ENCODE results near the gene RHO.

Gene RHO

DNA sequence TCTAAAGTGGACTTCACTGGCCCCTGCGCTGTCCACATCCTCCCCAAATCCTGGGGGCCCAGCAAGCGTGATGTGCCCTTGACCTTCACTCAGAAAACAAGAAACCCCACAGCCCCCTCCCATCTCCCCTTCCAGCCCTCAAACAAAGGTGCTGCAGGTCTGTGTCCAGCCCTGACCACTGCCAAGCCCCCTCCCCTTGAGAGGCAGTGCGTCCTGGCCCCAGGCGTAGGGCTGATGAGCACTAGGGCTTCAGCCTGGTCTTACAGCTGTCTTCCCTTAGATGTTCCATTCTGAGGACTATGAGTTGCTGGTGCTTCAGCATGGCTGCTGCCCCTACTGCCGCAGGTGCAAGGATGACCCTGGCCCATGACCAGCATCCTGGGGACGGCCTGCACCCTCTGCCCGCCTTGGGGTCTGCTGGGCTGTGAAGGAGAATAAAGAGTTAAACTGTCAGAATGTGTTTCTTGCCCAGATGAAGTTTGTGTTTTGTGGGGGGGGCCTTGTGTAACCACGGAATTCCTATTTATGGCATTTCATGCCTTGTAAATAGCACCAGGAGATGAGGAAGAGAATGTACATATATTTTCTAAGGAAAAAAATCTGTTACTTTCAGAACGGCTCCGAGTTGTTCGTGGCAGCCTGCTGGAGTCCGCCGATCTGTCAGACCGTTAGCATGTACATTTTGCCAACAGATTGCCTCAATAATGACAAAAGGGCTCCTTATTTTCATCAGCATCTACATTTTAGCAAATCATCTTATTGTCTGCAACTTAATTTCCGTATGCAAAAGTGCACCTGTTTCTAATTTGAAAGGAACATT lies 8.3 kb upstream of the RHO start:
- DNase-seq (ENCODE audit: low read depth in 2 of 2), result no peak

DNA sequence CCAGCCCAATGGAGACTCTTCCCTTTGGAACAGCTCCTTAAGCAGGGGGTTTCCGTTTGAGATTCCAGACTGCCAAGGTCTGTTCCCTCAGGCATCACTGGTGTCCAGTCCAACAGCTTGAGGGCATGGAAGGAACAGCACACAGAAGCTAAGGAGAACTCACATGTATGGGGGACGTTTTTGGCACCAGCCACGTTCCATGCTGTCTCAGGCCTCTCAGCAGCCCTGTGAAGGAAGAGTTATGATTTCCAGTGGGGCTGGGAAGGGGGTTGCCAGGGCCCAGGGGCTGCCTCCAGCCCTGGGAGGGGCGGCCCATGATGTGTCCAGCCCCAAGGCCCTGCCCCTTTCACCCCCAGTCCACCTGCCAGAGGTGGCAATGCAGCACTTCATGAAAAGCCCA lies 7.5 kb upstream of the RHO start:
- no peak for DNase-seq (ENCODE audit: low read depth in 2 of 2)

DNA sequence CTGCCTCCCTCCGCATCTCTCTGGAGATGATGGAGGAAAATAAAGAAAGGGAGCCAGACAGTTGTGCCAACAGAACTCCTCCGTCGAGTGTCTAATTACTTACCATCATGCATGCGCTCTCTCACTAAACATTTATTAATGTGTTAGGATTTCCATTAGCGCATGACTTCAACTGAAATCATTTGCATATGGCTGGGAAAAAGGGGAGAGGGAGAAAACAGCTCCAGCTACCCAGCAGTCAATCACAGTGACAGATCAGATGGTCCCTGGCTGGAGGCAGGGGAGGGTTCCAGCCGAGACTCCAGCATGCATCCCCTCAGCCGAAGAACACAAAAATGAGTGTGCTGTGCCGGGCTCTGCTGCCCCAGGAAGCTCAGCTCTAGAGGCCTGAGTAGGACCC lies 6.8 kb upstream of the RHO start:
- DNase-seq (ENCODE audit: low read depth in 2 of 2), result no peak

DNA sequence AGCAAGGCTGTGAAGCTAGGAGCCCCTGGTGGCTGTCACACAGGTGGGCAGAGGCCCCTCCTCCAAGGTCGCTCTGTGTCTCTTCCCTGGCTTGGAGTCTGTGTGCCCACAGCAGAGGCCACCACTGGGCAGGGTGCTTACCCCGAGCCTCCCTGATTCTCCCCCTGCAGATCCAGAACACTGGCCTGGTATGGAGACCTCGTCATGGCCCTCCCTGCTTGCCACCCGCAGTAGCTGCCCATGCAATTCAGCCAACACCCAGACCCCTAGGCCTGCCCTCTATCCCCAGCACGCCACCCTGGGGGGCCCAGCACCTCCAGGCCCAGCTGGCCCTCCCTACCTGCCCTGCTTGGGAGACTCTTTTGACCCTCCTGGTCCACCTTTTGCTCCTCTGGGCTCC lies 5.5 kb upstream of the RHO start:
- no peak for DNase-seq (ENCODE audit: low read depth in 2 of 2)

DNA sequence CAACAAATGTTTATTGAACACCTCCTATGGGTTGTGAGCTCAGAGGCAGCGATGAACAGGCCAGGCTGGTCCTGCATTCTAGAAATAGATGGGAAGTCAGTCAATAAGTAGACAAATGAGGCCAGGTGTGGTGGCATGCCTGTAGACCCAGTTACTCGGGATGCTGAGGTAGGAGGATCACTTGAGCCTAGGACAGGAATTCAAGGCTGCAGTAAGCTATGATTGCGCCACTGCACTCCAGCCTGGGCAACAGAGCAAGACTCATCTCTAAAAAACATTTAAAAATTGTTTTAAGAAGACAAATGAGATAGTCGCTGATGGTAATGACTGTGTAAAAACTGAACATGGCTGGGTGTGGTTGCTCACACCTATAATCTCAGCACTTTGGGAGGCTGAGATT lies 4.4 kb upstream of the RHO start:
- no peak for DNase-seq (ENCODE audit: low read depth in 2 of 2)

DNA sequence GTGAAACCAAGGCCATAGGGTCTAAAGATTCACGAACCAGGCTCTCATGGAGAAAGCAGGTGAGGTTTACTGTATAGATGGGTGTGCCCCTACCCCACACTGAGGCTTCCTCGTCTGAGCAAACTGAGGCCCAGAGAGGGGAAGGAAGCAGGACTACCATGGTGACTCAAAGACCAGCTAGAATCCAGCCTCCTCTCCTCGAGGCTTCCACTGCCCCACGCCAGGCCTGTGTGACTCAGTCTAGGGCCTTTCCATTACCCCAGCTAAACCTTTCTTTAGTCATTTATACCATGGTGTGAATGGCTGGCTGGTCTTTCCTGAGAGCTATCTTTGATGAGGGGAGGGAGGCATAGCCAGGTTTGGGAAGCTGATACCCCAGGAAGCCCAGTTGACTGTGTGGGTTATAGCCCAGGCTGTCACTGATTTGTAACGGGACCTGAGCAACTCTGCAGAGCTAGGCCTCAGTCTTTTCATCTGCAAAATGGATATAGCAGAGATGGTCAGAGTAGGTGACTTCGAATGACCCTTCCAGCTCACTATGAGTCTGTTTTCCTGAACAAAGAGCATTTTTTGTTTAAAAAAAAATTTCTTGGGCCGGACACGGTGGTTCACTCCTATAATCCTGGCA lies 3.0 kb upstream of the RHO start:
- DNase-seq (ENCODE audit: low read depth in 2 of 2), result no peak

DNA sequence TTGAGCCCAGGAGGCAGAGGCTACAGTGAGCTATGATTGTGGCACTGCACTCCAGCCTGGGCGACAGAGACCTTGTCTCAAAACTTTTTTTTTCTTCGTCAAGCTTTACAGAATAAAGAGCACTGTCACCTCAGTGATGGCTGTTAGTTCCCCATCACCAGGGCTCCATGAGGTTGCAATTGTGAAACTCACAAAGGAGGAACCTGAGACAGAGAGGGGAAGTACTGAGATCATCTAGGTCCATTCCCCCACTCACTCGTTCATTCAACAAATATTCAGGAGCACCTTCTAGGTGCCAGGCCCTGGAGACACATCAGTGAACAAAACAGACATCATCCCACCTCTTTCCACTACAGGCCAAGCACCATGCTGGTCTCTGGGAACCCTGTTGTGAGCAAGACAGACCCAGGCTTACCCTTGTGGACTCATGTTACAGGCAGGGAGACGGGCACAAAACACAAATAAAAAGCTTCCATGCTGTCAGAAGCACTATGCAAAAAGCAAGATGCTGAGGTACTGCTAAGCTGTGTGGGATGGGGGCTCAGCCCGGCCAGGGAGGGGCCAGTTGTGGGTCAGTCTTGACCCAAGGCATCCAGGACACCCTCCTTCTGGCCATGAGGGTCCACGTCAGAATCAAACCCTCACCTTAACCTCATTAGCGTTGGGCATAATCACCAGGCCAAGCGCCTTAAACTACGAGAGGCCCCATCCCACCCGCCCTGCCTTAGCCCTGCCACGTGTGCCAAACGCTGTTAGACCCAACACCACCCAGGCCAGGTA lies 2.1 kb upstream of the RHO start:
- no peak for DNase-seq (ENCODE audit: low read depth in 2 of 2)

DNA sequence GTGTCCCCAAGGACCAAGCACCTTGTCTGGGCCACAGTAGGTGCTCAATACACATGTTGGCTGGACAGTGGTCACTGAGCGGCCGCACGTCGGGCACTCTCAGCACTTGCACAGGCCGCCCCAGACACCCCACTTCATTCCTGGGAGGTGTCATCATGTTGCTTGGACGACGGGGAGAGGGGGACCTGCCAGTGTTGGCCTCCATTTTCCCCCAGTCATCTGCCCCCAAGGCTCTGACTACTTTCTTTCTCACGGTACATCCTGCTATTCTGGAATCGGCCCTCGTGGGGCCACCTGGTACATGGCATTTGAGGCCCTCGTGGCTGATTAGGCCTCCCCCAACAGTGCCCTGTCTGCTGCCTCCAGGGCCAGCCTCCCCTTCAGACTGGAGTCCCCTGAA lies 1.2 kb upstream of the RHO start:
- DNase-seq (ENCODE audit: low read depth in 2 of 2), result no peak

DNA sequence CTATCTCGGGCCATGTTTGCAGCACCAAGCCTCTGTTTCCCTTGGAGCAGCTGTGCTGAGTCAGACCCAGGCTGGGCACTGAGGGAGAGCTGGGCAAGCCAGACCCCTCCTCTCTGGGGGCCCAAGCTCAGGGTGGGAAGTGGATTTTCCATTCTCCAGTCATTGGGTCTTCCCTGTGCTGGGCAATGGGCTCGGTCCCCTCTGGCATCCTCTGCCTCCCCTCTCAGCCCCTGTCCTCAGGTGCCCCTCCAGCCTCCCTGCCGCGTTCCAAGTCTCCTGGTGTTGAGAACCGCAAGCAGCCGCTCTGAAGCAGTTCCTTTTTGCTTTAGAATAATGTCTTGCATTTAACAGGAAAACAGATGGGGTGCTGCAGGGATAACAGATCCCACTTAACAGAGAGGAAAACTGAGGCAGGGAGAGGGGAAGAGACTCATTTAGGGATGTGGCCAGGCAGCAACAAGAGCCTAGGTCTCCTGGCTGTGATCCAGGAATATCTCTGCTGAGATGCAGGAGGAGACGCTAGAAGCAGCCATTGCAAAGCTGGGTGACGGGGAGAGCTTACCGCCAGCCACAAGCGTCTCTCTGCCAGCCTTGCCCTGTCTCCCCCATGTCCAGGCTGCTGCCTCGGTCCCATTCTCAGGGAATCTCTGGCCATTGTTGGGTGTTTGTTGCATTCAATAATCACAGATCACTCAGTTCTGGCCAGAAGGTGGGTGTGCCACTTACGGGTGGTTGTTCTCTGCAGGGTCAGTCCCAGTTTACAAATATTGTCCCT lies 1.2 kb downstream of the RHO start:
- DNase-seq (ENCODE audit: low read depth in 2 of 2), result no peak

DNA sequence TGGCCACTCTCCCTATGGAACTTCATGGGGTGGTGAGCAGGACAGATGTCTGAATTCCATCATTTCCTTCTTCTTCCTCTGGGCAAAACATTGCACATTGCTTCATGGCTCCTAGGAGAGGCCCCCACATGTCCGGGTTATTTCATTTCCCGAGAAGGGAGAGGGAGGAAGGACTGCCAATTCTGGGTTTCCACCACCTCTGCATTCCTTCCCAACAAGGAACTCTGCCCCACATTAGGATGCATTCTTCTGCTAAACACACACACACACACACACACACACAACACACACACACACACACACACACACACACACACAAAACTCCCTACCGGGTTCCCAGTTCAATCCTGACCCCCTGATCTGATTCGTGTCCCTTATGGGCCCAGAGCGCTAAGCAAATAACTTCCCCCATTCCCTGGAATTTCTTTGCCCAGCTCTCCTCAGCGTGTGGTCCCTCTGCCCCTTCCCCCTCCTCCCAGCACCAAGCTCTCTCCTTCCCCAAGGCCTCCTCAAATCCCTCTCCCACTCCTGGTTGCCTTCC lies 1.9 kb downstream of the RHO start:
- DNase-seq (ENCODE audit: low read depth in 2 of 2), result no peak

DNA sequence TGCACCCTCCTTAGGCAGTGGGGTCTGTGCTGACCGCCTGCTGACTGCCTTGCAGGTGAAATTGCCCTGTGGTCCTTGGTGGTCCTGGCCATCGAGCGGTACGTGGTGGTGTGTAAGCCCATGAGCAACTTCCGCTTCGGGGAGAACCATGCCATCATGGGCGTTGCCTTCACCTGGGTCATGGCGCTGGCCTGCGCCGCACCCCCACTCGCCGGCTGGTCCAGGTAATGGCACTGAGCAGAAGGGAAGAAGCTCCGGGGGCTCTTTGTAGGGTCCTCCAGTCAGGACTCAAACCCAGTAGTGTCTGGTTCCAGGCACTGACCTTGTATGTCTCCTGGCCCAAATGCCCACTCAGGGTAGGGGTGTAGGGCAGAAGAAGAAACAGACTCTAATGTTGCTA lies 2.4 kb downstream of the RHO start:
- DNase-seq (ENCODE audit: low read depth in 2 of 2), result no peak

DNA sequence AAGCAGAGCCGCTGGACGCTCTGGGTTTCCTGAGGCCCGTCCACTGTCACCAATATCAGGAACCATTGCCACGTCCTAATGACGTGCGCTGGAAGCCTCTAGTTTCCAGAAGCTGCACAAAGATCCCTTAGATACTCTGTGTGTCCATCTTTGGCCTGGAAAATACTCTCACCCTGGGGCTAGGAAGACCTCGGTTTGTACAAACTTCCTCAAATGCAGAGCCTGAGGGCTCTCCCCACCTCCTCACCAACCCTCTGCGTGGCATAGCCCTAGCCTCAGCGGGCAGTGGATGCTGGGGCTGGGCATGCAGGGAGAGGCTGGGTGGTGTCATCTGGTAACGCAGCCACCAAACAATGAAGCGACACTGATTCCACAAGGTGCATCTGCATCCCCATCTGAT lies 3.3 kb downstream of the RHO start:
- no peak for DNase-seq (ENCODE audit: low read depth in 2 of 2)

DNA sequence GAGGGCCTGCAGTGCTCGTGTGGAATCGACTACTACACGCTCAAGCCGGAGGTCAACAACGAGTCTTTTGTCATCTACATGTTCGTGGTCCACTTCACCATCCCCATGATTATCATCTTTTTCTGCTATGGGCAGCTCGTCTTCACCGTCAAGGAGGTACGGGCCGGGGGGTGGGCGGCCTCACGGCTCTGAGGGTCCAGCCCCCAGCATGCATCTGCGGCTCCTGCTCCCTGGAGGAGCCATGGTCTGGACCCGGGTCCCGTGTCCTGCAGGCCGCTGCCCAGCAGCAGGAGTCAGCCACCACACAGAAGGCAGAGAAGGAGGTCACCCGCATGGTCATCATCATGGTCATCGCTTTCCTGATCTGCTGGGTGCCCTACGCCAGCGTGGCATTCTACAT lies 3.8 kb downstream of the RHO start:
- DNase-seq (ENCODE audit: low read depth in 2 of 2), result no peak

DNA sequence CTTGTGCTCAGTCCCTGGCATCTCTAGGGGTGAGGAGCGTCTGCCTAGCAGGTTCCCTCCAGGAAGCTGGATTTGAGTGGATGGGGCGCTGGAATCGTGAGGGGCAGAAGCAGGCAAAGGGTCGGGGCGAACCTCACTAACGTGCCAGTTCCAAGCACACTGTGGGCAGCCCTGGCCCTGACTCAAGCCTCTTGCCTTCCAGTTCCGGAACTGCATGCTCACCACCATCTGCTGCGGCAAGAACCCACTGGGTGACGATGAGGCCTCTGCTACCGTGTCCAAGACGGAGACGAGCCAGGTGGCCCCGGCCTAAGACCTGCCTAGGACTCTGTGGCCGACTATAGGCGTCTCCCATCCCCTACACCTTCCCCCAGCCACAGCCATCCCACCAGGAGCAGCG lies 5.0 kb downstream of the RHO start:
- no peak for DNase-seq (ENCODE audit: low read depth in 2 of 2)

DNA sequence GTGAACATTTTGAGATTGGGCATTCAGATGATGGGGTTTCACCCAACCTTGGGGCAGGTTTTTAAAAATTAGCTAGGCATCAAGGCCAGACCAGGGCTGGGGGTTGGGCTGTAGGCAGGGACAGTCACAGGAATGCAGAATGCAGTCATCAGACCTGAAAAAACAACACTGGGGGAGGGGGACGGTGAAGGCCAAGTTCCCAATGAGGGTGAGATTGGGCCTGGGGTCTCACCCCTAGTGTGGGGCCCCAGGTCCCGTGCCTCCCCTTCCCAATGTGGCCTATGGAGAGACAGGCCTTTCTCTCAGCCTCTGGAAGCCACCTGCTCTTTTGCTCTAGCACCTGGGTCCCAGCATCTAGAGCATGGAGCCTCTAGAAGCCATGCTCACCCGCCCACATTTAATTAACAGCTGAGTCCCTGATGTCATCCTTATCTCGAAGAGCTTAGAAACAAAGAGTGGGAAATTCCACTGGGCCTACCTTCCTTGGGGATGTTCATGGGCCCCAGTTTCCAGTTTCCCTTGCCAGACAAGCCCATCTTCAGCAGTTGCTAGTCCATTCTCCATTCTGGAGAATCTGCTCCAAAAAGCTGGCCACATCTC lies 6.1 kb downstream of the RHO start:
- DNase-seq (ENCODE audit: low read depth in 2 of 2), result no peak

DNA sequence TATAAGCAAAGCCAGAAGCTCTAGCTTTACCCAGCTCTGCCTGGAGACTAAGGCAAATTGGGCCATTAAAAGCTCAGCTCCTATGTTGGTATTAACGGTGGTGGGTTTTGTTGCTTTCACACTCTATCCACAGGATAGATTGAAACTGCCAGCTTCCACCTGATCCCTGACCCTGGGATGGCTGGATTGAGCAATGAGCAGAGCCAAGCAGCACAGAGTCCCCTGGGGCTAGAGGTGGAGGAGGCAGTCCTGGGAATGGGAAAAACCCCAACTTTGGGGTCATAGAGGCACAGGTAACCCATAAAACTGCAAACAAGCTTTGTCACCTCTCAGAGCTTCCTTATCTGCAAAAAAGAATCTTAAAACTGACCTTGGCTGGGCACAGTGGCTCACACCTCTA lies 6.6 kb downstream of the RHO start:
- no peak for DNase-seq (ENCODE audit: low read depth in 2 of 2)

DNA sequence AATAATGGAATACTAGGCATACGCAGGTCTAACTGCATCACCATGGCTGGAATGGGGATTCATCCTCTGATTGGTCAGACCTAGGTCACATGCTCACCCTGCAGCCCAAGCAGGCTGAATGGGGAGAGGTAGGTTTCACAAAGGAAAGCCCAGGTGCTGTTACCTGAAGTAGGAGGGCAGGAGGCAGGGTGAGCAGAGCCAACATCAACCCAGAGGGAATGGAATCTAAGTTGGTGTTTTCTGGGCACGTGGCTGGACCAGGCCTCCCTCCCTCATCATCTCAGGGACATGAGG lies 7.9 kb downstream of the RHO start:
- no peak for DNase-seq (ENCODE audit: low read depth in 2 of 2)

DNA sequence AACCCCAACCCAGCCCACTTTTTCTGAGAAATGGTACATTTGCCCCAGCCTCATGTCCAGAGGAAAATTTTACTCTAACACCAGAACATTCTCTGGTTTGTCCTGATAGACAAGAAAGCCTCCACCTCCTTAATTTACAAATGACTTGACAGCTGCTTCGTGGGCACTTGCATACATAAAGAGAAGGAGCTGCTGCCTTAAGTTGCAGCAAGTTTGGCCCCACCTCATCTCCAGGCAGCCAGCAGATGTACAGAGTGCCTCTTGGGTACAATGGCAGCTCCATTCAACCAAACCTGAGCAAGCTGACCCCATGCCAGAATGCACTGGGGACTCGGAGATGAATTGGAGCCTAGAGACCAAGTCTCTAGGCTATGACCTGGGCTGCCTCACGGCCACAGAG lies 8.4 kb downstream of the RHO start:
- no peak for DNase-seq (ENCODE audit: low read depth in 2 of 2)

DNA sequence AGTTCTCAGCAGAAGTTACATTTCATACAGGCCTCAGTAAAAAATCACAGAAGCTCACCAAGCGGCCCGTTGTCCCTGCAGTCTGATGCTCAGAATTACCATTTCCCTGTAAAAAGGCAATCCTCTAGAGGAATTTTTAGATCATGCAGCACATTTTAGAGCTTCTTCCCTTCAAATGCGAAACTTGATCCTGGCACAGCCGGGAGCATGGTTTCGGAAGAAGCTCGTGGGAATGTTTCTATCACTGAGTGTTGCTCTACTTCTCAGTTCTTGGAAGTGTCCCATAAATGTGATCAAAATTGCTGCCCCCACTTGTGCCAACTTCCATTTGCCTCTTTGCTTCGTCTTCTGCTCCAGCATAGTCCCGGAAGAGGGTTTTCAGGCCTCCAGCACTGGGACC lies 10.8 kb downstream of the RHO start:
- no peak for DNase-seq (ENCODE audit: low read depth in 2 of 2)

DNA sequence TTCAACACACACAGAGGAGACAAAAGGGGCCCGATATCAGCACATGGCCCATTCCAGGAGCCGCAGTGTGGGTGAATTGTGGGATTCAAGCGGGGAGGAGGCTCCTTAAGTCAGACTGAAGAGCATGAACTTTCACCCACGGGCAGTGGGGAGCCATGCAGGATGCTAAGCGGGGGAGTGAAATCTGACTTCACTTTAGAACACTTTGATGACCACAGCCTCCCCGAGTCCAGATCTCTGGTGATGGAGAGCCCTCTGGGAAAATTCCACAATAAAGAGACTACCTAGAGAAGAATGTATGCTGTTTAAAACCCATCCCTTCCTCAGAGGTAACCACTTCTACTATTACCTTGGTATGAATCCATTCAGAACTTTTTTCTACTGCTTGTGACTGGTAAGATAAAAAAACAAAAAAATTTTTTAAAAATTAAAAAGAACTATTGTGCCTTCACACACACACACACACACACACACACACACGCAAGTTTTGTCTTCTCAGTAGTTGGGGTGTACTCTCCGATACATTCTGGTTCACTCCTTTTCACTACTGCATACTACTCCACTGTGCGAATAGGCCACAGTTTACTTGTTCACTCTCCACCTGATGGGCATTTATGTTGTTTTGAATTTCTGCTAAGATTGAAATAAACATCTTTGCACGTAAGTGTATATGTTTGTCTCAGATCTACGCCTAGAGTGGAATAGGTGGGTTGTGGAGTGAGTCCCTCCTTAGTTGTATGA lies 12.5 kb downstream of the RHO start:
- no peak for DNase-seq (ENCODE audit: low read depth in 2 of 2)

DNA sequence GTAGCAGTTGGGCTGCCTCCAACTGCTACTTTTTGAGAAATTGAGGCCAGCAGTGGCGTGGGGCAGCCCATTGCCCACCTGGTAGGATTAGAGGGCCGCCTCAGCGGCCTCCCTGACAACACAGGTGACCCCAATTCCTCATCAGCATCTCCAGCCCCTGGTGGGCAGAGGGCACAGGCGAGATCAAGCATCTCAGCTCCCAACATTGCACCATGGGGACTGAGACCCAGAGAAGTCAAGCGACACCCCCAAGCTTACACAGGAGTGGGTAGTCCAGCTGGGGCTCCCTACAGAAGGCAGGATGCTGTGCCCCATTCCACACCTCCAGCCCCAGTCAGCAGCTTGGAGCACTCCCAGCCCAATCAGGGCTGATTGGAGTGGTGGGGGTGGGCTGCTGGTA lies 14.3 kb downstream of the RHO start:
- no peak for DNase-seq (ENCODE audit: low read depth in 2 of 2)
